Measurements from ENCODE around the gene IGDCC3.

- TF ChIP-seq CTCF (IDR thresholded peaks at IDR 0.05) (no peak), POLR2A (IDR thresholded peaks at IDR 0.05) (no peak)
Measured at GRCh38 chr15:65420975-65421359, 43.2 kb upstream of the IGDCC3 start.

Measured in uterus (tissue), 2 donors.